ENCODE measurements around the gene TMOD4. TPM values are rescaled to one million over a fixed set of nuclear protein-coding genes. Genes with fewer than 3 reads are reported as not detected.
A peak's percentile ranks its signal among the peaks of the same experiment; 100 is the strongest.

TMOD4 gene
- total RNA-seq, 1 experiment from 2014 or later = 0.79 TPM

- TF ChIP-seq, protein P1, sequence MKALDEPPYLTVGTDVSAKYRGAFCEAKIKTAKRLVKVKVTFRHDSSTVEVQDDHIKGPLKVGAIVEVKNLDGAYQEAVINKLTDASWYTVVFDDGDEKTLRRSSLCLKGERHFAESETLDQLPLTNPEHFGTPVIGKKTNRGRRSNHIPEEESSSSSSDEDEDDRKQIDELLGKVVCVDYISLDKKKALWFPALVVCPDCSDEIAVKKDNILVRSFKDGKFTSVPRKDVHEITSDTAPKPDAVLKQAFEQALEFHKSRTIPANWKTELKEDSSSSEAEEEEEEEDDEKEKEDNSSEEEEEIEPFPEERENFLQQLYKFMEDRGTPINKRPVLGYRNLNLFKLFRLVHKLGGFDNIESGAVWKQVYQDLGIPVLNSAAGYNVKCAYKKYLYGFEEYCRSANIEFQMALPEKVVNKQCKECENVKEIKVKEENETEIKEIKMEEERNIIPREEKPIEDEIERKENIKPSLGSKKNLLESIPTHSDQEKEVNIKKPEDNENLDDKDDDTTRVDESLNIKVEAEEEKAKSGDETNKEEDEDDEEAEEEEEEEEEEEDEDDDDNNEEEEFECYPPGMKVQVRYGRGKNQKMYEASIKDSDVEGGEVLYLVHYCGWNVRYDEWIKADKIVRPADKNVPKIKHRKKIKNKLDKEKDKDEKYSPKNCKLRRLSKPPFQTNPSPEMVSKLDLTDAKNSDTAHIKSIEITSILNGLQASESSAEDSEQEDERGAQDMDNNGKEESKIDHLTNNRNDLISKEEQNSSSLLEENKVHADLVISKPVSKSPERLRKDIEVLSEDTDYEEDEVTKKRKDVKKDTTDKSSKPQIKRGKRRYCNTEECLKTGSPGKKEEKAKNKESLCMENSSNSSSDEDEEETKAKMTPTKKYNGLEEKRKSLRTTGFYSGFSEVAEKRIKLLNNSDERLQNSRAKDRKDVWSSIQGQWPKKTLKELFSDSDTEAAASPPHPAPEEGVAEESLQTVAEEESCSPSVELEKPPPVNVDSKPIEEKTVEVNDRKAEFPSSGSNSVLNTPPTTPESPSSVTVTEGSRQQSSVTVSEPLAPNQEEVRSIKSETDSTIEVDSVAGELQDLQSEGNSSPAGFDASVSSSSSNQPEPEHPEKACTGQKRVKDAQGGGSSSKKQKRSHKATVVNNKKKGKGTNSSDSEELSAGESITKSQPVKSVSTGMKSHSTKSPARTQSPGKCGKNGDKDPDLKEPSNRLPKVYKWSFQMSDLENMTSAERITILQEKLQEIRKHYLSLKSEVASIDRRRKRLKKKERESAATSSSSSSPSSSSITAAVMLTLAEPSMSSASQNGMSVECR (CRISPR knock-in tag; IDR thresholded peaks at IDR 0.05; ENCODE audit: borderline replicate concordance) = no peak
- TF ChIP-seq ZNF671 (CRISPR knock-in tag; IDR thresholded peaks at IDR 0.05) (no peak), NFYB (CRISPR knock-in tag; conservative IDR thresholded peaks at IDR 0.05; ENCODE audit: low read depth) (no peak), SMAD3 (CRISPR knock-in tag; IDR thresholded peaks at IDR 0.05; ENCODE audit: borderline replicate concordance) (no peak), ERG (CRISPR knock-in tag; IDR thresholded peaks at IDR 0.05) (no peak), ZBTB21 (CRISPR knock-in tag; IDR thresholded peaks at IDR 0.05; ENCODE audit: borderline replicate concordance) (no peak), RORB (CRISPR knock-in tag; IDR thresholded peaks at IDR 0.05) (no peak)
Observed at GRCh38 chr1:151147665-151148064, 28.1 kb downstream of the TMOD4 start (continued).

- H3K36me3 Mint-ChIP-seq = no peaks in the 10 kb centered on the region
- no peak for DNase-seq (ENCODE audit: low spot score)
- H3K4me1 Mint-ChIP-seq = peaks cover 38% of the 10 kb centered on the region
- no peak overlapping the region for H3K27ac Mint-ChIP-seq
- H3K9me3 Mint-ChIP-seq = no peaks in the 10 kb centered on the region
- TF ChIP-seq KAT7 (CRISPR knock-in tag; IDR thresholded peaks at IDR 0.05; ENCODE audit: borderline replicate concordance) (0 out of 2 replicates have a peak, but pooled peaks have one; percentile 42), ETV6 (CRISPR knock-in tag; IDR thresholded peaks at IDR 0.05) (0 out of 2 replicates have a peak, but pooled peaks have one; percentile 14), SP1 (CRISPR knock-in tag; conservative IDR thresholded peaks at IDR 0.05) (no peak)
- peak overlapping the region; percentile 93 for H3K4me3 Mint-ChIP-seq
- CTCF ChIA-PET = interaction anchor here (1.0 to 1.4 kb wide), 2 partner anchors 16 to 47 kb away, joined by 3 to 13 read pairs; no protein-coding TSS in a partner anchor
- ATAC-seq = no peak
- POLR2A ChIA-PET = interaction anchor here (1.5 kb wide), 1 partner anchor 16 kb away, joined by 3 read pairs; no protein-coding TSS in a partner anchor
- H3K27me3 Mint-ChIP-seq (ENCODE audit: low read depth) = peaks cover 44% of the 10 kb centered on the region
Observed at GRCh38 chr1:151147132-151147503, 28.7 kb downstream of the TMOD4 start.

DNA sequence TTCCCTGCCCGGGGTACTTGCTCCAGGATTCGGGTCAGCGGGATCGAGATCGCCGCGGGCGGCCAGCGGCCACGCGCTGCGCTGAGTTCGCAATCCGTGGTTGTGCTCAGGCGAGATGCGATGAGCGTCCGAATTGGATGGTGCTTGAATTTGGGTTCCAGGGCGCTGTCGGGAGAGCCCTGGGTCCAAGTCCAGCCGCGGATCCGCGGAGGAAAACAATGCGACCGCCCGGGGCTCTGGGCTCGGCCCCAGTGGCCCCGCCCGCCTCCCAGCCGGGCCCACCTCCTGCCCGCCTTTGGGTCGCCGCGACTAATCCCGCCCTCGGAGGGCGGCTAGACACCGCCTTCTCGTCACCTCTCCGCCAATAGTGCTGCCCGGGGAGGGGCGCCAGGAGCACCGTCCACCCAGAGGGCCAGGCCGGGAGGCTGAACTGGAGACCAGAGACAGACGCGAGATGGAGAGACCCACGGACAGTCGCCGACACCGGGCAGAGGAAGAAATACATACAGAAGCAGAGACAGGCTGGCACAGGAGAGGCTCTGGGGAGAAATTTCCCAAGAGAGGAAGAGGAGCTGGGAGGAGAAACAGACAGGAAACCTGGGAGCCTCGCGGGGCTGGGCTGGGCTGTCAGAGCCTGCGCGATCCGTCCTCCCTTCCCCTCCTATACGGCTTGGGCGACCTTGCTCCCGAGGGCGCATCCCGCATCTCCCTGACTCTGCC, 29.2 kb downstream of the TMOD4 start, which contains the start of gene SEMA6C:
Gene SEMA6C (minus strand): TSS at position 220 of the 720 bp plus-strand sequence. CDS start 4,010 bp downstream, outside the sequence.
- POLR2A ChIA-PET = interaction anchor here (1.5 kb wide), 1 partner anchor 15 kb away, joined by 3 read pairs; no protein-coding TSS in a partner anchor
- peaks cover 44% of the 10 kb centered on the region for H3K27me3 Mint-ChIP-seq (ENCODE audit: low read depth)
- H3K4me1 Mint-ChIP-seq = peaks cover 38% of the 10 kb centered on the region
- peak within 1 kb of the TSS; percentile 93 for H3K4me3 Mint-ChIP-seq
- CTCF ChIA-PET = interaction anchor here (1.0 to 1.4 kb wide), 2 partner anchors 15 to 47 kb away, joined by 3 to 13 read pairs; no protein-coding TSS in a partner anchor
- peak; percentile 94 for DNase-seq (ENCODE audit: low spot score)
- H3K9me3 Mint-ChIP-seq = no peaks in the 10 kb centered on the region
- ATAC-seq = peak; percentile 92
- H3K36me3 Mint-ChIP-seq = no peaks in the 10 kb centered on the region
- TF ChIP-seq NFYB (CRISPR knock-in tag; conservative IDR thresholded peaks at IDR 0.05; ENCODE audit: low read depth) = peak; percentile 60; the same call in 1 of the 2 replicates
- 0 out of 2 replicates have a peak, but pooled peaks have one; percentile 67 for TF ChIP-seq KAT7 (CRISPR knock-in tag; IDR thresholded peaks at IDR 0.05; ENCODE audit: borderline replicate concordance)
- TF ChIP-seq ZNF232 (CRISPR knock-in tag; IDR thresholded peaks at IDR 0.05) = 0 out of 2 replicates have a peak, but pooled peaks have one; percentile 40
- TF ChIP-seq PRDM15 (CRISPR knock-in tag; IDR thresholded peaks at IDR 0.05) = 0 out of 2 replicates have a peak, but pooled peaks have one; percentile 38
- TF ChIP-seq ZNF263 (CRISPR knock-in tag; IDR thresholded peaks at IDR 0.05; ENCODE audit: low read depth) = peak; percentile 81
- TF ChIP-seq ATF2 (CRISPR knock-in tag; IDR thresholded peaks at IDR 0.05; ENCODE audit: borderline replicate concordance, low read depth) = no peak
- TF ChIP-seq TEAD1 (CRISPR knock-in tag; IDR thresholded peaks at IDR 0.05) = peak; percentile 48; the same call in 1 of the 2 replicates
- no peak for TF ChIP-seq CDX4 (CRISPR knock-in tag; IDR thresholded peaks at IDR 0.05; ENCODE audit: borderline replicate concordance)
- peak; percentile 75 for TF ChIP-seq SP1 (CRISPR knock-in tag; conservative IDR thresholded peaks at IDR 0.05)
- no peak within 1 kb of the TSS for H3K27ac Mint-ChIP-seq
